Psoas muscle (tissue), 8 donors: Measurements from ENCODE around the gene PFKP. TPM values are rescaled to one million over a fixed set of nuclear protein-coding genes. Genes with fewer than 3 reads are reported as not detected.

Experiments used
- ATAC-seq, 4 donors: fragments of 200-7000 bp; cut with Tn5 transposase; one replicate each; pipeline ENCODE4 v1.9.1; 2020; ENCODE audit warnings: moderate library complexity in 3 of 4, mild to moderate bottlenecking in 2 of 4
- DNase-seq, 2 donors: peaks; one replicate each; pipeline ENCODE4 v3.0.0-alpha.2; 2020
- H3K27ac ChIP-seq: fragments of 200-600 bp; one replicate; pipeline ENCODE4 v1.8.0; 2022
- H3K27me3 ChIP-seq, 3 donors: fragments of 200-600 bp in 1 of 3; one replicate each; pipeline versions ENCODE4 v1.6.1 to v1.8.0; 2013 to 2022; ENCODE audit warnings: low read length in 2 of 3, mild to moderate bottlenecking in 2 of 3, moderate library complexity in 1 of 3; ENCODE audit not compliant: insufficient read depth in 3 of 3
- H3K36me3 ChIP-seq, 2 donors: fragments of 200-600 bp in 1 of 2; one replicate each; pipeline versions ENCODE4 v1.6.1 to v1.8.0; 2013 to 2022; ENCODE audit warnings: low read depth in 1 of 2, mild to moderate bottlenecking in 1 of 2, moderate library complexity in 1 of 2; ENCODE audit not compliant: insufficient read depth in 1 of 2
- H3K4me1 ChIP-seq: fragments of 200-600 bp; one replicate; pipeline ENCODE4 v1.8.0; 2022
- H3K4me3 ChIP-seq: fragments of 200-600 bp; one replicate; pipeline ENCODE4 v1.8.0; 2022; ENCODE audit warnings: mild to moderate bottlenecking
- H3K9me3 ChIP-seq: fragments of 200-600 bp; one replicate; pipeline ENCODE4 v1.8.0; 2022
- WGBS, 3 donors: extraction: QIAGEN DNeasy Blood & Tissue Kit; methylation state at CpG; one replicate each; pipeline versions ENCODE4 v1.1.6 to v1.1.7; 2013; 5-methylcytosine and 5-hydroxymethylcytosine counted together
- intact Hi-C, 2 donors: fragments of 100-400 bp; cut with DNase I; formaldehyde crosslinking; loops; one replicate each; pipeline versions ENCODE4 v1.11.0 to v1.14.2; 2022
- polyA plus RNA-seq, 3 donors: library from polyadenylated mRNA; stranded (reverse); fragments of 200-250 nt; gene quantifications; one replicate each; pipeline ENCODE4 v1.2.3, GENCODE V29; 2013
- total RNA-seq, 4 donors: library from RNA; stranded (reverse); fragmentation: NEBNext Ultra II Directional in 2 of 4; extraction: Animal tissue kit (Norgen Biotek cat#: 25700) in 2 of 4; gene quantifications; one replicate each; pipeline versions ENCODE4 v1.2.1 to v1.2.4, GENCODE V29; 2021 to 2023
- TF ChIP-seq, protein P1 (sequence below): fragments of 200-600 bp; IDR thresholded peaks from one replicate; pipeline ENCODE4 v1.8.0; 2022; ENCODE audit warnings: antibody characterized with exemption
- donor health status: healthy with polysubstance abuse.
- donor health status: DM: no; HTN: no; CAD: no; lungs with moderate emphysema.
- donor health status: Bipolar disorder and iron deficiency.
- donor health status: healthy.
- donor health status: DM: yes; HTN: yes; CAD: no.
- donor health status: DM: no; HTN: no; CAD: no.
- donor health status: DM: no; HTN: no; CAD: no.
- donor health status: DM: yes; HTN: yes; CAD: no.

Gene PFKP
- total and polyA plus RNA-seq, 7 donors = 12.2 to 104 (median 33.4) TPM

GRCh38 chr10:3022027-3022426 lies 45.3 kb upstream of the PFKP start:
- peaks cover 0 to 13% (median 0%) of the 10 kb centered on the region in 3 donors for H3K27me3 ChIP-seq
- ATAC-seq = no peak
- TF ChIP-seq, protein P1, sequence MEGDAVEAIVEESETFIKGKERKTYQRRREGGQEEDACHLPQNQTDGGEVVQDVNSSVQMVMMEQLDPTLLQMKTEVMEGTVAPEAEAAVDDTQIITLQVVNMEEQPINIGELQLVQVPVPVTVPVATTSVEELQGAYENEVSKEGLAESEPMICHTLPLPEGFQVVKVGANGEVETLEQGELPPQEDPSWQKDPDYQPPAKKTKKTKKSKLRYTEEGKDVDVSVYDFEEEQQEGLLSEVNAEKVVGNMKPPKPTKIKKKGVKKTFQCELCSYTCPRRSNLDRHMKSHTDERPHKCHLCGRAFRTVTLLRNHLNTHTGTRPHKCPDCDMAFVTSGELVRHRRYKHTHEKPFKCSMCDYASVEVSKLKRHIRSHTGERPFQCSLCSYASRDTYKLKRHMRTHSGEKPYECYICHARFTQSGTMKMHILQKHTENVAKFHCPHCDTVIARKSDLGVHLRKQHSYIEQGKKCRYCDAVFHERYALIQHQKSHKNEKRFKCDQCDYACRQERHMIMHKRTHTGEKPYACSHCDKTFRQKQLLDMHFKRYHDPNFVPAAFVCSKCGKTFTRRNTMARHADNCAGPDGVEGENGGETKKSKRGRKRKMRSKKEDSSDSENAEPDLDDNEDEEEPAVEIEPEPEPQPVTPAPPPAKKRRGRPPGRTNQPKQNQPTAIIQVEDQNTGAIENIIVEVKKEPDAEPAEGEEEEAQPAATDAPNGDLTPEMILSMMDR = no peak
- 41 to 47% (median 45%) methylated on average over 3 of the region's 3 CpGs for WGBS, 3 donors
- no peak for DNase-seq
- no peaks in the 10 kb centered on the region for H3K4me1 ChIP-seq
- no peak overlapping the region for H3K27ac ChIP-seq
- H3K36me3 ChIP-seq = no peaks in the 10 kb centered on the region
- intact Hi-C loops = no loop called here
- H3K9me3 ChIP-seq = peaks cover 6% of the 10 kb centered on the region
- no peak overlapping the region for H3K4me3 ChIP-seq

DNA sequence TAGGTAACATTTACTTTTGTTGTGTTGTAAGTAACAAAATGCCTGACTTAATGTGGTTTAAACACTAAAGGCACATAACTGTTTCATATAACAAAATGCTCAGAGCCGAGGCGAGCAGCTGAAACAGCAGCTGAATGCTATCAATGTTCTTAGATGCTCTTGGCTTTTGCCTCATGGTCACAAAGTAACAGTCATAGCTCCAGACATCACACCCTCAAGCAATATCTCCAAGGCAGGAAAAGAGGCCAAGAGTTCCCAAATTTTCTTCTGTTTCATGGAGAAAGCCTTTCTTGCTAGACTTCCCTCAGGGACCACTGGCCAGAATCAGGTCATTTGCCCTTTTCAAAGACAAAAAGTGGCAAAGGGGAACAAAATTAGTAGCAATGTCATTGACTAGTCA lies 43.5 kb upstream of the PFKP start:
- no peak for DNase-seq
- Histone ChIP-seq H3K4me3 (no peak overlapping the region), H3K27me3 (peaks cover 0 to 10% (median 0%) of the 10 kb centered on the region in 3 donors), H3K27ac (no peak overlapping the region), H3K9me3 (peaks cover 6% of the 10 kb centered on the region), H3K36me3 (no peaks in the 10 kb centered on the region), H3K4me1 (no peaks in the 10 kb centered on the region)
- ATAC-seq = no peak
- TF ChIP-seq, protein P1 = no peak
- 80 to 91% (median 88%) methylated on average over 2 of the region's 2 CpGs for WGBS, 3 donors
- intact Hi-C loops = no loop called here

DNA sequence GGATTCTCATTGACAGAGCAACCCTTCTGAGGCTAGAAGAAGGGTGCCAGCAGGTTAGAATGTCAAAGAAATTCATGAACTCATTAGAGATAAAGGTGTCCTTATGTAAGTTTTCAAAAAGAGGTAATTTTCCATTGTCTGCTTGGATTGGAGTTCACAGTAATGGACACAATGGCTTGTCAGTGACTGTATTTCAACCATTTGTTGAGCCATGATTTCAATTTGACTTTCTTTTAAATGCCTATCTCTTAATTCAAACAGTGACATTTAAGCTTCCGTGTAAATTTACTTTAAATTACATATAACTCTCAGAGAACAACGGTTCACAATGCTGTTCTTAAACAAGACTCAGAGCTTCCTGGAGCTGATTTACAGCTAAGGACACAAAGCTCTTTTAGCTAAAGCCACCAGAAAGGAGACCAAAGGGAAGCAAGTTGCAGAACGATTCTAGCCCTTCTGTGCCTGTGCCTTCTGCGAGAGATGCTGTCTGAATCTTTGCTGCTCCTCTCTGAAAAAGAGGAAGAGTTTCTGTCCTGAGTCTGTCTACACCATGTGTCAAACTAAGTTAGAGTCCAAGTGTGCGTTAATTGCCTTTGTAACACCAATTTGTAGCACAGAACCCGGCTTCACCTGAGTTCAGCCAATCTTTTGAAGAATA lies 42.2 kb upstream of the PFKP start:
- TF ChIP-seq, protein P1 = no peak
- intact Hi-C loops = no loop called here
- Histone ChIP-seq H3K9me3 (peaks cover 6% of the 10 kb centered on the region), H3K27ac (no peak overlapping the region), H3K4me1 (no peaks in the 10 kb centered on the region), H3K27me3 (peaks cover 0 to 7% (median 0%) of the 10 kb centered on the region in 3 donors), H3K4me3 (no peak overlapping the region), H3K36me3 (no peaks in the 10 kb centered on the region)
- WGBS, 3 donors = 57 to 70% (median 61%) methylated on average over 6 of the region's 6 CpGs
- DNase-seq (no peak), ATAC-seq (no peak)

GRCh38 chr10:3027866-3028265 lies 39.5 kb upstream of the PFKP start:
- no peak for DNase-seq
- H3K27me3 ChIP-seq = peaks cover 0 to 3% (median 0%) of the 10 kb centered on the region in 3 donors
- intact Hi-C loops = no loop called here

More at GRCh38 chr10:3027866-3028265, 39.5 kb upstream of the PFKP start:
- Histone ChIP-seq H3K4me3 (no peak overlapping the region), H3K36me3 (no peaks in the 10 kb centered on the region), H3K4me1 (no peaks in the 10 kb centered on the region), H3K9me3 (peaks cover 6% of the 10 kb centered on the region), H3K27ac (no peak overlapping the region)
- TF ChIP-seq, protein P1 = no peak
- no peak for ATAC-seq
- 64 to 83% (median 65%) methylated on average over 3 of the region's 3 CpGs for WGBS, 3 donors
